Measurements from ENCODE around the gene FGD3.

GRCh38 chr9:93027750-93028149 is 80.4 kb downstream of the FGD3 start:
- TF ChIP-seq, protein P1, sequence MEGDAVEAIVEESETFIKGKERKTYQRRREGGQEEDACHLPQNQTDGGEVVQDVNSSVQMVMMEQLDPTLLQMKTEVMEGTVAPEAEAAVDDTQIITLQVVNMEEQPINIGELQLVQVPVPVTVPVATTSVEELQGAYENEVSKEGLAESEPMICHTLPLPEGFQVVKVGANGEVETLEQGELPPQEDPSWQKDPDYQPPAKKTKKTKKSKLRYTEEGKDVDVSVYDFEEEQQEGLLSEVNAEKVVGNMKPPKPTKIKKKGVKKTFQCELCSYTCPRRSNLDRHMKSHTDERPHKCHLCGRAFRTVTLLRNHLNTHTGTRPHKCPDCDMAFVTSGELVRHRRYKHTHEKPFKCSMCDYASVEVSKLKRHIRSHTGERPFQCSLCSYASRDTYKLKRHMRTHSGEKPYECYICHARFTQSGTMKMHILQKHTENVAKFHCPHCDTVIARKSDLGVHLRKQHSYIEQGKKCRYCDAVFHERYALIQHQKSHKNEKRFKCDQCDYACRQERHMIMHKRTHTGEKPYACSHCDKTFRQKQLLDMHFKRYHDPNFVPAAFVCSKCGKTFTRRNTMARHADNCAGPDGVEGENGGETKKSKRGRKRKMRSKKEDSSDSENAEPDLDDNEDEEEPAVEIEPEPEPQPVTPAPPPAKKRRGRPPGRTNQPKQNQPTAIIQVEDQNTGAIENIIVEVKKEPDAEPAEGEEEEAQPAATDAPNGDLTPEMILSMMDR (IDR thresholded peaks at IDR 0.05 in 4 of 5, conservative IDR thresholded peaks at IDR 0.05 in 1 of 5), result no peak
- TF ChIP-seq POLR2A (IDR thresholded peaks at IDR 0.05), result no peak
